Spleen (tissue), 11 donors: ENCODE measurements around the gene SLC9A8. TPM values are rescaled to one million over a fixed set of nuclear protein-coding genes. Genes with fewer than 3 reads are reported as not detected.

Source experiments
- DNase-seq: peaks from one replicate; pipeline ENCODE4 v3.0.0-alpha.2; 2020
- H3K27ac ChIP-seq, 8 donors: fragments of 200-600 bp; sonication (generic) in 7 of 8; 1 replicate in 4 of 8; 2 replicates in 4 of 8; pipeline versions ENCODE4 v1.5.0 to v1.8.0; 2016 to 2021; ENCODE audit warnings: inconsistent platforms in 4 of 8, mild to moderate bottlenecking in 4 of 8, moderate library complexity in 1 of 8
- H3K27me3 ChIP-seq, 7 donors: fragments of 200-600 bp; sonication (generic) in 6 of 7; replicated peaks in 1 of 7; 1 replicate in 4 of 7; 2 replicates in 3 of 7; pipeline versions ENCODE4 v1.5.0 to v1.8.0; 2016 to 2021; ENCODE audit warnings: inconsistent platforms in 3 of 7, mild to moderate bottlenecking in 1 of 7
- H3K36me3 ChIP-seq, 6 donors: fragments of 200-600 bp; sonication (generic) in 5 of 6; 1 replicate in 4 of 6; 2 replicates in 2 of 6; pipeline versions ENCODE4 v1.5.0 to v1.8.0; 2016 to 2021; ENCODE audit warnings: inconsistent platforms in 2 of 6
- H3K4me1 ChIP-seq, 6 donors: fragments of 200-600 bp; sonication (generic) in 5 of 6; 1 replicate in 3 of 6; 2 replicates in 3 of 6; pipeline versions ENCODE4 v1.5.0 to v1.8.0; 2016 to 2021; ENCODE audit warnings: inconsistent platforms in 3 of 6
- H3K4me3 ChIP-seq, 8 donors: fragments of 200-600 bp; sonication (generic) in 7 of 8; 1 replicate in 4 of 8; 2 replicates in 4 of 8; pipeline versions ENCODE4 v1.5.0 to v1.8.0; 2016 to 2021; ENCODE audit warnings: inconsistent platforms in 4 of 8, mild to moderate bottlenecking in 4 of 8, moderate library complexity in 2 of 8
- H3K9me3 ChIP-seq, 8 donors: fragments of 200-600 bp; sonication (generic) in 7 of 8; 1 replicate in 4 of 8; 2 replicates in 4 of 8; pipeline versions ENCODE4 v1.5.0 to v1.8.0; 2016 to 2021; ENCODE audit warnings: inconsistent platforms in 4 of 8
- POLR2A ChIP-seq, 3 donors: fragments of 450-650 bp; IDR thresholded peaks; one replicate each; pipeline ENCODE4 v1.5.1; 2017; ENCODE audit warnings: antibody characterized with exemption in 3 of 3, mild to moderate bottlenecking in 1 of 3
- POLR2AphosphoS5 ChIP-seq, 3 donors: sonication (generic); formaldehyde crosslinking; IDR thresholded peaks; one replicate each; pipeline ENCODE4 v1.5.1; 2017; ENCODE audit warnings: antibody characterized with exemption in 3 of 3
- WGBS, 5 donors: extraction: QIAGEN DNeasy Blood & Tissue Kit in 3 of 5; methylation state at CpG; one replicate each; pipeline versions ENCODE4 v1.1.5 to v1.1.7; 2013 to 2018; 5-methylcytosine and 5-hydroxymethylcytosine counted together
- intact Hi-C: fragments of 100-400 bp; cut with DNase I; formaldehyde crosslinking; loops from one replicate; pipeline ENCODE4 v1.15.0; 2023; ENCODE audit warnings: low total_unique reads
- polyA plus RNA-seq, 3 donors: library from polyadenylated mRNA; stranded (reverse); fragments of 200-250 nt; gene quantifications; one replicate each; pipeline ENCODE4 v1.2.1, GENCODE V29; 2013
- total RNA-seq, 7 donors: library from RNA; depleted of rRNA in 3 of 7; stranded (reverse); fragments of >200 nt in 3 of 7; fragmentation: NEBNext Ultra II Directional in 4 of 7; extraction: Animal tissue kit (Norgen Biotek cat#: 25700) in 4 of 7; gene quantifications; one replicate each; pipeline versions ENCODE4 v1.1.0 to v1.2.1, GENCODE V29; 2016 to 2021
- TF ChIP-seq, protein P1 (sequence below), 11 experiments: fragments of 200-600 bp in 7 of 11; fragments of 450-650 bp in 4 of 11; sonication (generic) in 4 of 11; IDR thresholded peaks in 8 of 11; conservative IDR thresholded peaks in 3 of 11; 1 replicate in 7 of 11; 2 replicates in 4 of 11; pipeline versions ENCODE4 v1.4.0 to v1.8.0; 2016 to 2021; ENCODE audit warnings: antibody characterized with exemption in 11 of 11, inconsistent platforms in 4 of 11, mild to moderate bottlenecking in 1 of 11
- donor health status: healthy with polysubstance abuse.
- donor health status: DM: no; HTN: no; CAD: no; lungs with moderate emphysema.
- donor health status: DM: no; HTN: no; CAD: no.
- donor health status: Bipolar disorder and iron deficiency.
- donor health status: healthy.
- donor health status: DM: no; HTN: no; CAD: no.
- donor health status: DM: yes; HTN: yes; CAD: no.

Gene SLC9A8
- total and polyA plus RNA-seq, 10 donors, result 4.6 to 35.3 (median 22.3) TPM

DNA sequence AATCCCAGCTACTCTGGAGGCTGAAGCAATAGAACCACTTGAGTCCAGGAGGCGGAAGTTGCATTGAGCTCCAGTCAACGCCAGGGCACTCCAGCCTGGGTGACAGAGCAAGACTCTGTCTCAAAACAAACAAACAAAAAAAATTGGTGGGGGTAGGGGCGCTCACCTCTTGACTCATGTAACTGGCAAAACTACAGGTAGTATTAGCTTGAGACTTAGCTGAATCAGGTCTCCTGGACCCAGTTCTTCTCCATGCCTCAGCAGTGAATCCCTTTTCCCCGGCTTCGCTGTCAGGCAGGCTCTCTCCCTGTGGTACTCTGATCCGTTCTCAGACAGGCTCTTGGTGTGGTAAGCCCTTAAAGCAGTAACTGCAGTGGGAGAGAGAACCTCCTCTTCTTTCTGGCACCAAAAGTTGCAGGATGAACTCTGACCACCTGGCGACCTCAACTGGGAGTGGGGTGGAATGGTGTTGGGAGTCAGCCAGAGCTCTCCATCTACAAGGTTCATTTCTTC is 12.9 kb downstream of the SLC9A8 start:
- no peaks in the 10 kb centered on the region for H3K27me3 ChIP-seq
- WGBS, 5 donors, result 77 to 93% (median 84%) methylated on average over 7 of the region's 7 CpGs
- no peak for DNase-seq

DNA sequence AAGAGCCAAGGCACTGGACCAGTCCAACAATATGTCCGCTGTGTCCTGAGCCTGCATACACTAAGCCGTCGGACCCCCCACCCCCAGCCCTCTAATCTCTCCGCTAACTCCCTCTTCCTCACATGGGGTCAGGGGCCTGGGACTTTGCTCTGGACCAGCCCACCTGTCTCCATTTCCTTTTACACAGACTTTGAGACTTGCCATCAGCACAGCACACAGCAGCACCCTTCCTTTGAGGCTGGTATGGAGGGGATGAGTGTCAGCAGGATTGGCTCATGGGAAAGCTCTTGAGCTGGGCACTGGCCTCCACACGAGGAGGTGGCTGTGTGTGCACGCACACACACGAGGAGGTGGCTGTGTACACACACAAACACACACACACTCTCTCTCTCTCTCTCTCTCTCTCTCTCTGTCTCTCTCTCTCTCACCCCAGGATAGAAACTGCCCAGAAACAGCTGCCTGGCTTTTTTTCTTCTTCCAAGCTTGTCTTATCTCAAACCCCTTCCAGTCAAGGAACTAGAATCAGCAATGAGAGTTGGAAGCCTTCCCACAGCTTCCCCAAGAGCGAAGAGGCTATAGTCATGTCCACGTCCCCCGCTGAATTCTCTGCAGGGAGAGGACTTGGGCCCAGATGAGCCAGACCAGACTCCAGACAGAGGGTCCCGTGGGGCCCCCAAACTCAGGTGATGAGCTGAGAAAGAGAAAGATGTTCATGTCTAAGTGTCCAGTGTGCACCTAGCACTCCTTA is 18.6 kb downstream of the SLC9A8 start:
- intact Hi-C loops, result no loop called here
- H3K27me3 ChIP-seq, result no peaks in the 10 kb centered on the region
- H3K27ac ChIP-seq, result peak overlapping the region in 7 of 8 donors; percentile 51 to 90 (median 79)
- 82 to 89% (median 87%) methylated on average over 11 of the region's 11 CpGs for WGBS, 5 donors
- peaks cover 0 to 37% (median 5%) of the 10 kb centered on the region in 6 donors for H3K4me1 ChIP-seq
- H3K9me3 ChIP-seq, result no peaks in the 10 kb centered on the region
- H3K36me3 ChIP-seq, result peaks cover 0 to 87% (median 41%) of the 10 kb centered on the region in 6 donors
- no peak for DNase-seq
- peak overlapping the region in 1 of 8 donors; percentile 21 for H3K4me3 ChIP-seq
- TF ChIP-seq, protein P1, sequence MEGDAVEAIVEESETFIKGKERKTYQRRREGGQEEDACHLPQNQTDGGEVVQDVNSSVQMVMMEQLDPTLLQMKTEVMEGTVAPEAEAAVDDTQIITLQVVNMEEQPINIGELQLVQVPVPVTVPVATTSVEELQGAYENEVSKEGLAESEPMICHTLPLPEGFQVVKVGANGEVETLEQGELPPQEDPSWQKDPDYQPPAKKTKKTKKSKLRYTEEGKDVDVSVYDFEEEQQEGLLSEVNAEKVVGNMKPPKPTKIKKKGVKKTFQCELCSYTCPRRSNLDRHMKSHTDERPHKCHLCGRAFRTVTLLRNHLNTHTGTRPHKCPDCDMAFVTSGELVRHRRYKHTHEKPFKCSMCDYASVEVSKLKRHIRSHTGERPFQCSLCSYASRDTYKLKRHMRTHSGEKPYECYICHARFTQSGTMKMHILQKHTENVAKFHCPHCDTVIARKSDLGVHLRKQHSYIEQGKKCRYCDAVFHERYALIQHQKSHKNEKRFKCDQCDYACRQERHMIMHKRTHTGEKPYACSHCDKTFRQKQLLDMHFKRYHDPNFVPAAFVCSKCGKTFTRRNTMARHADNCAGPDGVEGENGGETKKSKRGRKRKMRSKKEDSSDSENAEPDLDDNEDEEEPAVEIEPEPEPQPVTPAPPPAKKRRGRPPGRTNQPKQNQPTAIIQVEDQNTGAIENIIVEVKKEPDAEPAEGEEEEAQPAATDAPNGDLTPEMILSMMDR (IDR thresholded peaks at IDR 0.05 in 8 of 11, conservative IDR thresholded peaks at IDR 0.05 in 3 of 11), result no peak
- TF ChIP-seq POLR2A (IDR thresholded peaks at IDR 0.05), result no peak
- TF ChIP-seq POLR2AphosphoS5 (IDR thresholded peaks at IDR 0.05), result no peak

More for the DNA sequence above, 12.9 kb downstream of the SLC9A8 start:
- H3K27ac ChIP-seq, result peak overlapping the region in 5 of 8 donors; percentile 23 to 78 (median 29)
- peaks cover 24 to 56% (median 34%) of the 10 kb centered on the region in 6 donors for H3K4me1 ChIP-seq
- no peak overlapping the region for H3K4me3 ChIP-seq
- no peaks in the 10 kb centered on the region for H3K9me3 ChIP-seq
- TF ChIP-seq, protein P1 (IDR thresholded peaks at IDR 0.05 in 8 of 11, conservative IDR thresholded peaks at IDR 0.05 in 3 of 11), result no peak
- no peak for TF ChIP-seq POLR2AphosphoS5 (IDR thresholded peaks at IDR 0.05)
- no peak for TF ChIP-seq POLR2A (IDR thresholded peaks at IDR 0.05)
- intact Hi-C loops, result no loop called here
- H3K36me3 ChIP-seq, result peaks cover 0 to 91% (median 52%) of the 10 kb centered on the region in 6 donors

DNA sequence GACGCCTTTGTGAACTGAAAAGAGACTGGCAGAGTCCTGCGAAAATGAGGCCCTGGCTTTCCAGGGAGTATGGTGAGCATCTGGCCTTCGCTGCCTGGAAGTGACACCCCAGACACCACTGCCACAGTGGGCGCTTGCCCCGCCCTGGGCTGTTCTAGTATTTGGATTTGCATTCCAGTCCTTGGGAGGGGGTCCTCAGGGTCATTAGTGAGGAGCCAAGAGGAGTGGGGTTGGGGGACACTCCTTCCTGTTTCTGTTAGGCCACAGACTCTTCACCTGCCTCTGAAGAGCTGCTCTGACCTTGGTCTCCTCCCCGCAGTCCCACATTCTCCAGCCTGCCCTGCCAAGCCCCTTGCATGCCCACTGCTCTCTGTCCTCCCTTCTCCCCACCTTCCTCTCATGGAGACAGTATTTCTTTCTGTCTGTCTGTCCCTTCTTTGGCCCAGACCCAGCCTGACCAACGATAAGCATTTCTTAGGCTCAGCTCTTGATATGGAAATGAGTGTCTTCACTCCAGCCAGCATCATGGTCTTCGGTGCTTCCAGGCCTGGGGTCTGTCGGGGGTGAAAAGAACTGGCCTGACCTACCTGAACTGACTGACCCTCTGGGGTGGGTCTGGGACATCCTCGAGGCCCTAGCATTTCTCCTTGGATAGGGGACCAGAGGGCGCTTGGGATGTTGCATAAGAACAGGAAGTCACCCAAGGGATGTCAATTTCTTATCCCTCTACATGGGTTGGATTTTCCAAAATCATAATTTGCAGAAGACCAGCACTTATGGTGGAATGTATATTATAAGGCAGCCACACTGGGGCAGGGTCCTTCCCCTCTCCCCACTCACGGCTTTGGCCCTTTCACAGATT is 19.4 kb downstream of the SLC9A8 start:
- no peaks in the 10 kb centered on the region for H3K27me3 ChIP-seq
- peaks cover 0 to 87% (median 36%) of the 10 kb centered on the region in 6 donors for H3K36me3 ChIP-seq
- no peaks in the 10 kb centered on the region for H3K9me3 ChIP-seq
- peak overlapping the region in 1 of 8 donors; percentile 21 for H3K4me3 ChIP-seq
- TF ChIP-seq POLR2AphosphoS5 (IDR thresholded peaks at IDR 0.05), result no peak
- TF ChIP-seq POLR2A (IDR thresholded peaks at IDR 0.05), result no peak
- TF ChIP-seq, protein P1 (IDR thresholded peaks at IDR 0.05 in 8 of 11, conservative IDR thresholded peaks at IDR 0.05 in 3 of 11), result no peak
- no peak for DNase-seq
- intact Hi-C loops, result no loop called here
- H3K27ac ChIP-seq, result peak overlapping the region in 7 of 8 donors; percentile 51 to 90 (median 79)
- peaks cover 0 to 35% (median 5%) of the 10 kb centered on the region in 6 donors for H3K4me1 ChIP-seq
- WGBS, 5 donors, result 80 to 93% (median 84%) methylated on average over 9 to 12 of the region's 12 CpGs
